WTC11 (cell line): ENCODE results near the gene KANTR. TPM values are rescaled to one million over a fixed set of nuclear protein-coding genes. Genes with fewer than 3 reads are reported as not detected.

Experiments used
- ATAC-seq: fragments of 200-7000 bp; cut with Tn5 transposase; 2 replicates; pipeline ENCODE4 v1.10.0; 2021; ENCODE audit warnings: mild to moderate bottlenecking, moderate library complexity
- CTCF ChIA-PET: fragments of 300-600 bp; sonication (Branson Sonifier 250); formaldehyde crosslinking; loops from one replicate; lab custom pipeline; 2021; ENCODE audit warnings: antibody characterized with exemption; lab: Charles Lee
- POLR2A ChIA-PET: fragments of 350-600 bp; sonication (Branson Sonifier 250); formaldehyde crosslinking; loops from one replicate; lab custom pipeline; 2021; ENCODE audit warnings: antibody characterized with exemption; lab: Charles Lee
- DNase-seq: peaks from one replicate; pipeline ENCODE4 v3.0.0; 2021; ENCODE audit warnings: low spot score
- H3K27ac Mint-ChIP-seq: 2 replicates; pipeline ENCODE4 v1.8.0; 2021; ENCODE audit warnings: mixed read lengths
- H3K27me3 Mint-ChIP-seq: 2 replicates; pipeline ENCODE4 v1.8.0; 2021; ENCODE audit warnings: low read depth, mild to moderate bottlenecking, moderate library complexity, mixed read lengths
- H3K36me3 Mint-ChIP-seq: 2 replicates; pipeline ENCODE4 v1.8.0; 2021; ENCODE audit warnings: mixed read lengths
- H3K4me1 Mint-ChIP-seq: 2 replicates; pipeline ENCODE4 v1.8.0; 2022; ENCODE audit warnings: mixed read lengths
- H3K4me3 Mint-ChIP-seq: 2 replicates; pipeline ENCODE4 v1.8.0; 2021; ENCODE audit warnings: mild to moderate bottlenecking, moderate library complexity, mixed read lengths
- H3K9me3 Mint-ChIP-seq: 2 replicates; pipeline ENCODE4 v1.8.0; 2021; ENCODE audit warnings: mixed read lengths
- ARID4B ChIP-seq: sonication (generic); formaldehyde crosslinking; IDR thresholded peaks from 2 replicates; pipeline ENCODE4 v1.8.0; 2023; ENCODE audit warnings: missing genetic modification reagents, mild to moderate bottlenecking, borderline replicate concordance
- ATF3 ChIP-seq: sonication (generic); formaldehyde crosslinking; conservative IDR thresholded peaks from 2 replicates; pipeline ENCODE4 v1.8.1; 2022; ENCODE audit warnings: mild to moderate bottlenecking, missing genetic modification reagents
- CBFB ChIP-seq: sonication (generic); formaldehyde crosslinking; IDR thresholded peaks from 2 replicates; pipeline ENCODE4 v1.8.1; 2022; ENCODE audit warnings: mild to moderate bottlenecking, low read depth, missing genetic modification reagents
- FOXP1 ChIP-seq: sonication (generic); formaldehyde crosslinking; IDR thresholded peaks from 2 replicates; pipeline ENCODE4 v1.8.0; 2022; ENCODE audit warnings: missing genetic modification reagents, mild to moderate bottlenecking, moderate library complexity, borderline replicate concordance
- GABPB1 ChIP-seq: sonication (generic); formaldehyde crosslinking; IDR thresholded peaks from 2 replicates; pipeline ENCODE4 v1.8.1; 2023; ENCODE audit warnings: mild to moderate bottlenecking, missing genetic modification reagents
- HMGA2 ChIP-seq: fragments of 250-450 bp; sonication (Bioruptor Pico); IDR thresholded peaks from 2 replicates; pipeline ENCODE4 v1.4.0; 2021; ENCODE audit warnings: mild to moderate bottlenecking, moderate library complexity
- MAX ChIP-seq: sonication (generic); formaldehyde crosslinking; IDR thresholded peaks from 2 replicates; pipeline ENCODE4 v1.8.0; 2022; ENCODE audit warnings: mild to moderate bottlenecking, missing genetic modification reagents
- MLX ChIP-seq: sonication (generic); formaldehyde crosslinking; IDR thresholded peaks from 2 replicates; pipeline ENCODE4 v1.8.1; 2023; ENCODE audit warnings: mild to moderate bottlenecking, missing genetic modification reagents, moderate library complexity
- MYBL2 ChIP-seq: sonication (generic); formaldehyde crosslinking; IDR thresholded peaks from 2 replicates; pipeline ENCODE4 v1.8.1; 2023; ENCODE audit warnings: mild to moderate bottlenecking, moderate library complexity, missing genetic modification reagents
- NFE2L1 ChIP-seq: sonication (generic); formaldehyde crosslinking; IDR thresholded peaks from 2 replicates; pipeline ENCODE4 v1.8.1; 2023; ENCODE audit warnings: missing genetic modification reagents
- PRRX2 ChIP-seq: fragments of 250-450 bp; sonication (Bioruptor Pico); IDR thresholded peaks from 2 replicates; pipeline ENCODE4 v1.8.0; 2021; ENCODE audit warnings: mild to moderate bottlenecking
- RELA ChIP-seq: sonication (generic); formaldehyde crosslinking; IDR thresholded peaks from 2 replicates; pipeline ENCODE4 v1.8.1; 2022; ENCODE audit warnings: missing genetic modification reagents, mild to moderate bottlenecking, borderline replicate concordance
- RORB ChIP-seq: fragments of 250-450 bp; sonication (Bioruptor Pico); IDR thresholded peaks from 2 replicates; pipeline ENCODE4 v1.9.0; 2021; ENCODE audit warnings: mild to moderate bottlenecking
- SMAD3 ChIP-seq: sonication (generic); formaldehyde crosslinking; IDR thresholded peaks from 2 replicates; pipeline ENCODE4 v1.8.0; 2022; ENCODE audit warnings: missing genetic modification reagents, mild to moderate bottlenecking, borderline replicate concordance
- SP1 ChIP-seq: sonication (generic); formaldehyde crosslinking; conservative IDR thresholded peaks from 2 replicates; pipeline ENCODE4 v1.8.1; 2022; ENCODE audit warnings: missing genetic modification reagents
- ZNF317 ChIP-seq: sonication (generic); formaldehyde crosslinking; IDR thresholded peaks from 2 replicates; pipeline ENCODE4 v1.8.1; 2023; ENCODE audit warnings: low read depth, mild to moderate bottlenecking, moderate library complexity, missing genetic modification reagents, borderline replicate concordance
- ZNF512 ChIP-seq: sonication (generic); formaldehyde crosslinking; IDR thresholded peaks from 2 replicates; pipeline ENCODE4 v1.8.1; 2022; ENCODE audit warnings: missing genetic modification reagents, borderline replicate concordance
- ZNF532 ChIP-seq: fragments of 250-450 bp; sonication (Bioruptor Pico); IDR thresholded peaks from 2 replicates; pipeline ENCODE4 v1.9.0; 2021; ENCODE audit warnings: mild to moderate bottlenecking, borderline replicate concordance
- ZNF671 ChIP-seq: fragments of 250-450 bp; sonication (Bioruptor Pico); IDR thresholded peaks from 2 replicates; pipeline ENCODE4 v1.8.0; 2021; ENCODE audit warnings: mild to moderate bottlenecking
- total RNA-seq: library from RNA; stranded (reverse); gene quantifications from 3 replicates; pipeline ENCODE4 v1.2.3, GENCODE V29; 2021

The KANTR gene
- total RNA-seq, 1 experiment from 2014 or later = 14.0 TPM

- TF ChIP-seq ARID4B (CRISPR knock-in tag) = no peak
- TF ChIP-seq ZNF671 (CRISPR knock-in tag) = no peak
- no peak for TF ChIP-seq SMAD3 (CRISPR knock-in tag)
- TF ChIP-seq ZNF512 (CRISPR knock-in tag) = no peak
- no peak for TF ChIP-seq ZNF532
Measured at GRCh38 chrX:53133400-53133799, 39.5 kb downstream of the KANTR start (continued).

- POLR2A ChIA-PET = interaction anchor here (0.6 to 1.1 kb wide), 2 partner anchors 33 to 34 kb away, joined by 3 to 4 read pairs; no protein-coding TSS in a partner anchor
- CTCF ChIA-PET = no interaction called here
- no peaks in the 10 kb centered on the region for H3K4me1 Mint-ChIP-seq
- no peak overlapping the region for H3K4me3 Mint-ChIP-seq
- ATAC-seq (no peak), DNase-seq (no peak)
- no peaks in the 10 kb centered on the region for H3K27me3 Mint-ChIP-seq
- no peaks in the 10 kb centered on the region; the same call in 1 of the 2 replicates for H3K36me3 Mint-ChIP-seq
- H3K9me3 Mint-ChIP-seq = no peaks in the 10 kb centered on the region
- no peak overlapping the region for H3K27ac Mint-ChIP-seq
- no peak for TF ChIP-seq MYBL2 (CRISPR knock-in tag)
- no peak for TF ChIP-seq NFE2L1
- TF ChIP-seq RELA (CRISPR knock-in tag) = no peak
- no peak for TF ChIP-seq ZNF317 (CRISPR knock-in tag)
- no peak for TF ChIP-seq ATF3
- no peak for TF ChIP-seq MAX
- no peak for TF ChIP-seq GABPB1 (CRISPR knock-in tag)
- TF ChIP-seq CBFB (CRISPR knock-in tag) = no peak
- no peak for TF ChIP-seq FOXP1 (CRISPR knock-in tag)
- TF ChIP-seq ZNF512 (CRISPR knock-in tag) = no peak
- TF ChIP-seq HMGA2 (CRISPR knock-in tag) = no peak
- TF ChIP-seq RORB = no peak
- no peak for TF ChIP-seq PRRX2
- TF ChIP-seq MLX (CRISPR knock-in tag) = no peak
- no peak for TF ChIP-seq SP1 (CRISPR knock-in tag)
Measured at GRCh38 chrX:53135581-53135980, 41.6 kb downstream of the KANTR start.
